H1 (cell line): ENCODE data around the gene FERMT1. TPM values are rescaled to one million over a fixed set of nuclear protein-coding genes. Genes with fewer than 3 reads are reported as not detected.
A peak's percentile ranks its signal among the peaks of the same experiment; 100 is the strongest.

Experiments
- BACH1 ChIP-seq: IDR thresholded peaks from 2 replicates; pipeline ENCODE4 v1.6.1; 2012; ENCODE audit warnings: low read length, improper control_type of control experiment
- KDM5A ChIP-seq: fragments of 200-600 bp; IDR thresholded peaks from 2 replicates; pipeline ENCODE4 v1.7.1; 2012; ENCODE audit warnings: mild to moderate bottlenecking, low read length, inconsistent platforms, mixed read lengths
- SUZ12 ChIP-seq: fragments of 200-600 bp; sonication (generic); IDR thresholded peaks from 2 replicates; pipeline ENCODE4 v1.6.1; 2012; ENCODE audit warnings: mild to moderate bottlenecking, inconsistent platforms, low read length, moderate library complexity, mixed read lengths
- TCF12 ChIP-seq: IDR thresholded peaks from 2 replicates; pipeline ENCODE4 v1.6.1; 2011; ENCODE audit warnings: low read depth, mild to moderate bottlenecking, low read length
- polyA plus RNA-seq, 7 experiments: library from polyadenylated mRNA; depleted of rRNA in 3 of 7; stranded (reverse) in 5 of 7; unstranded in 2 of 7; fragments of >200 nt in 5 of 7; fragments of 200-250 nt in 2 of 7; gene quantifications; 1 replicate in 5 of 7; 2 replicates in 1 of 7; 4 replicates in 1 of 7; pipeline versions ENCODE4 v1.2.1 to v1.2.3, GENCODE V29; 2011 to 2013; ENCODE audit warnings: missing spikeins in 2 of 7, mixed read lengths in 2 of 7
- total RNA-seq: library from RNA; stranded (reverse); fragmentation: NEBNext Ultra II Directional; extraction: Animal tissue kit (Norgen Biotek cat#: 25700); gene quantifications from 2 replicates; pipeline ENCODE4 v1.2.1, GENCODE V29; 2021
- TF ChIP-seq, protein P1 (sequence below): fragments of 300-600 bp; sonication (generic); IDR thresholded peaks from 2 replicates; pipeline ENCODE4 v1.7.1; 2012; ENCODE audit warnings: low read length, moderate library complexity, mild to moderate bottlenecking, inconsistent platforms; ENCODE audit not compliant: insufficient replicate concordance

The FERMT1 gene
- total and polyA plus RNA-seq, 2 of the 8 experiments (the other 6 are each of a cell fraction or from before 2014, with no cell fraction given), result 4.2 to 17.8 TPM

DNA sequence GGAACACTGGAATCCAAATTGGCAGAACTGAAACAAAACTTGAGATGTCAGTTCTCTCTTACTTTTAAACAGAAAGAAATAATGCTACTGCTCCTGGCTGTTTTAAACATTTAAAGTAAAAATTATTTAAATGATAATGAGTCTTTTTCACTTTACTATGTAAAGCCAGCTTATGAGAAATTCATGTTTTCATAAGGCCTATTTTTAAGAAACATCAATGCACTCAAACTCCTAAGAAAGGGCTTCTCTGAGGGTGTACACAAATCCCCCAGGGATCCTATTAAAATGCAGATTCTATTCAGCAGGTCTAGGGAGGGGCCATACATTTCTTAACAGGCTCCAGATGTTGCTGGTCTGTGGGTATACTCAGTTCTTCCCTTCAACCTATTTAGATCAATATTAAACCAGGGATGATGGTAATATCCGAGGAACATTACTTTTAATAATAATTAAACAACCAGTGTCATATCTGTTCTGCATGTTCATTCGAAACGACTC, 2.3 kb downstream of the FERMT1 start (continued):
- TF ChIP-seq, protein P1, sequence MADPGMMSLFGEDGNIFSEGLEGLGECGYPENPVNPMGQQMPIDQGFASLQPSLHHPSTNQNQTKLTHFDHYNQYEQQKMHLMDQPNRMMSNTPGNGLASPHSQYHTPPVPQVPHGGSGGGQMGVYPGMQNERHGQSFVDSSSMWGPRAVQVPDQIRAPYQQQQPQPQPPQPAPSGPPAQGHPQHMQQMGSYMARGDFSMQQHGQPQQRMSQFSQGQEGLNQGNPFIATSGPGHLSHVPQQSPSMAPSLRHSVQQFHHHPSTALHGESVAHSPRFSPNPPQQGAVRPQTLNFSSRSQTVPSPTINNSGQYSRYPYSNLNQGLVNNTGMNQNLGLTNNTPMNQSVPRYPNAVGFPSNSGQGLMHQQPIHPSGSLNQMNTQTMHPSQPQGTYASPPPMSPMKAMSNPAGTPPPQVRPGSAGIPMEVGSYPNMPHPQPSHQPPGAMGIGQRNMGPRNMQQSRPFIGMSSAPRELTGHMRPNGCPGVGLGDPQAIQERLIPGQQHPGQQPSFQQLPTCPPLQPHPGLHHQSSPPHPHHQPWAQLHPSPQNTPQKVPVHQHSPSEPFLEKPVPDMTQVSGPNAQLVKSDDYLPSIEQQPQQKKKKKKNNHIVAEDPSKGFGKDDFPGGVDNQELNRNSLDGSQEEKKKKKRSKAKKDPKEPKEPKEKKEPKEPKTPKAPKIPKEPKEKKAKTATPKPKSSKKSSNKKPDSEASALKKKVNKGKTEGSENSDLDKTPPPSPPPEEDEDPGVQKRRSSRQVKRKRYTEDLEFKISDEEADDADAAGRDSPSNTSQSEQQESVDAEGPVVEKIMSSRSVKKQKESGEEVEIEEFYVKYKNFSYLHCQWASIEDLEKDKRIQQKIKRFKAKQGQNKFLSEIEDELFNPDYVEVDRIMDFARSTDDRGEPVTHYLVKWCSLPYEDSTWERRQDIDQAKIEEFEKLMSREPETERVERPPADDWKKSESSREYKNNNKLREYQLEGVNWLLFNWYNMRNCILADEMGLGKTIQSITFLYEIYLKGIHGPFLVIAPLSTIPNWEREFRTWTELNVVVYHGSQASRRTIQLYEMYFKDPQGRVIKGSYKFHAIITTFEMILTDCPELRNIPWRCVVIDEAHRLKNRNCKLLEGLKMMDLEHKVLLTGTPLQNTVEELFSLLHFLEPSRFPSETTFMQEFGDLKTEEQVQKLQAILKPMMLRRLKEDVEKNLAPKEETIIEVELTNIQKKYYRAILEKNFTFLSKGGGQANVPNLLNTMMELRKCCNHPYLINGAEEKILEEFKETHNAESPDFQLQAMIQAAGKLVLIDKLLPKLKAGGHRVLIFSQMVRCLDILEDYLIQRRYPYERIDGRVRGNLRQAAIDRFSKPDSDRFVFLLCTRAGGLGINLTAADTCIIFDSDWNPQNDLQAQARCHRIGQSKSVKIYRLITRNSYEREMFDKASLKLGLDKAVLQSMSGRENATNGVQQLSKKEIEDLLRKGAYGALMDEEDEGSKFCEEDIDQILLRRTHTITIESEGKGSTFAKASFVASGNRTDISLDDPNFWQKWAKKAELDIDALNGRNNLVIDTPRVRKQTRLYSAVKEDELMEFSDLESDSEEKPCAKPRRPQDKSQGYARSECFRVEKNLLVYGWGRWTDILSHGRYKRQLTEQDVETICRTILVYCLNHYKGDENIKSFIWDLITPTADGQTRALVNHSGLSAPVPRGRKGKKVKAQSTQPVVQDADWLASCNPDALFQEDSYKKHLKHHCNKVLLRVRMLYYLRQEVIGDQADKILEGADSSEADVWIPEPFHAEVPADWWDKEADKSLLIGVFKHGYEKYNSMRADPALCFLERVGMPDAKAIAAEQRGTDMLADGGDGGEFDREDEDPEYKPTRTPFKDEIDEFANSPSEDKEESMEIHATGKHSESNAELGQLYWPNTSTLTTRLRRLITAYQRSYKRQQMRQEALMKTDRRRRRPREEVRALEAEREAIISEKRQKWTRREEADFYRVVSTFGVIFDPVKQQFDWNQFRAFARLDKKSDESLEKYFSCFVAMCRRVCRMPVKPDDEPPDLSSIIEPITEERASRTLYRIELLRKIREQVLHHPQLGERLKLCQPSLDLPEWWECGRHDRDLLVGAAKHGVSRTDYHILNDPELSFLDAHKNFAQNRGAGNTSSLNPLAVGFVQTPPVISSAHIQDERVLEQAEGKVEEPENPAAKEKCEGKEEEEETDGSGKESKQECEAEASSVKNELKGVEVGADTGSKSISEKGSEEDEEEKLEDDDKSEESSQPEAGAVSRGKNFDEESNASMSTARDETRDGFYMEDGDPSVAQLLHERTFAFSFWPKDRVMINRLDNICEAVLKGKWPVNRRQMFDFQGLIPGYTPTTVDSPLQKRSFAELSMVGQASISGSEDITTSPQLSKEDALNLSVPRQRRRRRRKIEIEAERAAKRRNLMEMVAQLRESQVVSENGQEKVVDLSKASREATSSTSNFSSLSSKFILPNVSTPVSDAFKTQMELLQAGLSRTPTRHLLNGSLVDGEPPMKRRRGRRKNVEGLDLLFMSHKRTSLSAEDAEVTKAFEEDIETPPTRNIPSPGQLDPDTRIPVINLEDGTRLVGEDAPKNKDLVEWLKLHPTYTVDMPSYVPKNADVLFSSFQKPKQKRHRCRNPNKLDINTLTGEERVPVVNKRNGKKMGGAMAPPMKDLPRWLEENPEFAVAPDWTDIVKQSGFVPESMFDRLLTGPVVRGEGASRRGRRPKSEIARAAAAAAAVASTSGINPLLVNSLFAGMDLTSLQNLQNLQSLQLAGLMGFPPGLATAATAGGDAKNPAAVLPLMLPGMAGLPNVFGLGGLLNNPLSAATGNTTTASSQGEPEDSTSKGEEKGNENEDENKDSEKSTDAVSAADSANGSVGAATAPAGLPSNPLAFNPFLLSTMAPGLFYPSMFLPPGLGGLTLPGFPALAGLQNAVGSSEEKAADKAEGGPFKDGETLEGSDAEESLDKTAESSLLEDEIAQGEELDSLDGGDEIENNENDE, result no peak
- TF ChIP-seq KDM5A, result no peak
- TF ChIP-seq TCF12, result 0 out of 2 replicates have a peak, but pooled peaks have one; percentile 39
- no peak for TF ChIP-seq SUZ12
- no peak for TF ChIP-seq BACH1
